ENCODE results near the gene MYO1B.

GRCh38 chr2:191325651-191326365 is 80.6 kb downstream of the MYO1B start:
- TF ChIP-seq, protein P1, sequence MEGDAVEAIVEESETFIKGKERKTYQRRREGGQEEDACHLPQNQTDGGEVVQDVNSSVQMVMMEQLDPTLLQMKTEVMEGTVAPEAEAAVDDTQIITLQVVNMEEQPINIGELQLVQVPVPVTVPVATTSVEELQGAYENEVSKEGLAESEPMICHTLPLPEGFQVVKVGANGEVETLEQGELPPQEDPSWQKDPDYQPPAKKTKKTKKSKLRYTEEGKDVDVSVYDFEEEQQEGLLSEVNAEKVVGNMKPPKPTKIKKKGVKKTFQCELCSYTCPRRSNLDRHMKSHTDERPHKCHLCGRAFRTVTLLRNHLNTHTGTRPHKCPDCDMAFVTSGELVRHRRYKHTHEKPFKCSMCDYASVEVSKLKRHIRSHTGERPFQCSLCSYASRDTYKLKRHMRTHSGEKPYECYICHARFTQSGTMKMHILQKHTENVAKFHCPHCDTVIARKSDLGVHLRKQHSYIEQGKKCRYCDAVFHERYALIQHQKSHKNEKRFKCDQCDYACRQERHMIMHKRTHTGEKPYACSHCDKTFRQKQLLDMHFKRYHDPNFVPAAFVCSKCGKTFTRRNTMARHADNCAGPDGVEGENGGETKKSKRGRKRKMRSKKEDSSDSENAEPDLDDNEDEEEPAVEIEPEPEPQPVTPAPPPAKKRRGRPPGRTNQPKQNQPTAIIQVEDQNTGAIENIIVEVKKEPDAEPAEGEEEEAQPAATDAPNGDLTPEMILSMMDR (IDR thresholded peaks at IDR 0.05): no peak
- TF ChIP-seq POLR2A (IDR thresholded peaks at IDR 0.05) (no peak), POLR2AphosphoS5 (IDR thresholded peaks at IDR 0.05) (no peak)
